Activated T-cell treated with anti-CD3 and anti-CD28 coated beads for 24 hours (primary cell): Measurements from ENCODE around the gene CFAP54.

Source experiments
- DNase-seq: peaks from one replicate; pipeline ENCODE4 v3.0.0-alpha.2; 2020; ENCODE audit warnings: low read depth

The CFAP54 gene

GRCh38 chr12:96828169-96828789 is 338.9 kb downstream of the CFAP54 start:
- DNase-seq = no peak

GRCh38 chr12:96829354-96829753 is 340.0 kb downstream of the CFAP54 start:
- no peak for DNase-seq

GRCh38 chr12:96831346-96831745 is 342.0 kb downstream of the CFAP54 start:
- DNase-seq = no peak

GRCh38 chr12:96846293-96846692 is 356.9 kb downstream of the CFAP54 start:
- DNase-seq = no peak

DNA sequence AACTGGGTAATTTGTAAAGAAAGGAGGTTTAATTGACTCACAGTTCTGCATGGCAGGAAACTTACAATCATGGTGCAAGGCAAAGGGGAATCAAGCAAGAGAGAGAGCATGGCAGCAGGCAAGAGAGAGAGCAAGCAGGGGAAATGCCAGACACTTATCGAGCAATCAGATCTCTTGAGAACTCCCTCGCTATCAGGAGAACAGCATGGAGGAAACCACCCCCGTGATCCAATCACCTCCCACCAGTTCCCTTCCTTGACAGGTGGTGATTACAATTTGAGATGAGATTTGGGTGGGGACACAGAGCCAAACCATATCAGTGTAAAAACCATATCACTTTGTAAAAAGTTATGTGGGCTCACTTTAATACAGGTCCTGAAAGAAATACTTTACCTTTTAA is 361.3 kb downstream of the CFAP54 start:
- no peak for DNase-seq

DNA sequence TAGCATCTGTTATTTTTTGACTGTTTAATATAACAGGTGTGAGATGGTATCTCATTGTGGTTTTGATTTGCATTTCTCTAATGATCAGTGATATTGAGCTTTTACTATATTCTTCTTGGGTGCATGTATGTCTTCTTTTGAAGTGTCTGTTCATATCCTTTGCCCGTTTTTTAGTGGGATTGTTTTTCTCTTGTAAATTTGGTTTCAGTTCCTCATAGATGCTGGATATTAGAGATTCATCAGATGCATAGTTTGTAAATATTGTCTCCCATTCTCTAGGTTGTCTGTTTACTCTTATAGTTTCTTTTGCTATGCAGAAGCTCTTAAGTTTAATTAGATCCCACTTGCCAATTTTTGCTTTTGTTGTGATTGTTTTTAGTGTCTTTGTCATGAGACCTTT is 368.8 kb downstream of the CFAP54 start:
- DNase-seq = no peak

DNA sequence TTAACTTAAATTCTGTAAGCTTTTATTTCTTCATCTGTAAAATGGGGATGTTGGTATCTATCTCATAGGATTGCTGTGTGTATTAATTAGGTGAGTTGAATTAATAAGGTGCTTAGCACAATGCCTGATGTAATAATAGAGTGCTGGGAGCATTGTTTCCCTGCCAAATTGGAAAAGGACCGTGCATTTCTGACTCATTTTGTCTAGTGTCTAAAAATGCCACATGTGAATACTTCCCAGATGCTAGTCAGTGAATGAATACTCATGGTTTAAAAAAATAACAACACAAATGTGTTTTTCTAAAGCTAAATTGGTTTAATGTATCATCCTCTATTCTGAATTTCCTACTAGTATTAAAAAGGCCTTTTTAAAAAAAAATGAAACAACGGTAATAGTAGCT is 372.3 kb downstream of the CFAP54 start:
- no peak for DNase-seq

DNA sequence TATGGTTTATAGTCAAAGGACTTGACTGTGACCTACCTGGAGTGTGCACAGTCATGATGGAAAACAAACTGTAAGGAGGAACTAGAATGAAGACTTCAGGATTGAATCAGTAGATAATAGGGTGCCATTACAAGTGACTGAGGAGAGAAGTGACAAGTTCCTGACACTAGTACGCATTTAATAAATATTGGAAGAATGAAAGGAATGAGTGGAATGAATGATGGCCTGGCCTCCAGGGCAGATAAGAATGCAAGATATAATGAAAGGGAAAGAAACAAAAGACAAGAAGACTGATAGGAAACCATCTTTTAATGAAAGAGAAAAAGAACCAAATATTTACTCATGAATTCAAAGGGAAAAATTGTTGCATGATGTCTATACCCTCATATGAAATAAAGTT is 372.9 kb downstream of the CFAP54 start:
- DNase-seq = no peak

- no peak for DNase-seq
Observed at GRCh38 chr12:96864335-96864734, 375.0 kb downstream of the CFAP54 start.

DNA sequence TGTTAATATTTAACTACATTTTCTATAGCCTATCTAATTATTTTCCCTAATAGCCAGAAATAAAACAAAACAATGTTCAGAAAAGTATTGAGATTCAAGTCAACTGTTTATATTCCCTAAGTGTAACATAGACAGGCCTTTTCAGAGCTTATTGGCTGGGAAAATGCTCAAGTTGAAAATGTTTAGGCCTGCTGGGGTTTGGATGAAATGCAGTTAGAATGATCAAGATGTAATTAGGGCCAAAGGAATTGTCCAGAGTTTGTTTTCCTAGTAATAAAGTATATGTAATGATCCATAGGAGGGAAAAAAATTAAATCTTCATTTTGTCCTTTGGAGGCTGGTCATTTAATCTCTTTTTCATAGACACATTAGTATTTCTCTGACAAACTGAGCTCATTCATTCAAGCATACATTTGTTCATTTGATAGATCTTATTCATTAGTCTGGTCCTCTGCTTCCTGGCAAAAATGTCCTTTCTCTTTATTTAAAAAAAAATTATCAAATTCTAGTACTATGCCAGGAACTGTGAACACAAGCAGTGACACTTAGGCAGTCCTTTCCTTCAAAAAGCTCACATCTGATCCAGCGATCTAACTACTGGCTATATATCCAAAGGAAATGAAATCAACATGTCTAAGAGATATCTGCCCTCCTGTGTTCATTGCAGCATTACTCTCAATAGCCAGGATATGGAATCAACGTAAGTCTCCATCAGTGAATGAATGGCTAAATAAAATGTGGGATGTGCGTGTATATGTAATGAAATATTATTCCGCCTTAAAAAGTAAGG is 377.6 kb downstream of the CFAP54 start:
- no peak for DNase-seq

- no peak for DNase-seq
Observed at GRCh38 chr12:96870946-96871345, 381.6 kb downstream of the CFAP54 start.

- no peak for DNase-seq
Observed at GRCh38 chr12:96872961-96873360, 383.6 kb downstream of the CFAP54 start.

GRCh38 chr12:96874211-96874610 is 384.8 kb downstream of the CFAP54 start:
- DNase-seq = no peak

DNA sequence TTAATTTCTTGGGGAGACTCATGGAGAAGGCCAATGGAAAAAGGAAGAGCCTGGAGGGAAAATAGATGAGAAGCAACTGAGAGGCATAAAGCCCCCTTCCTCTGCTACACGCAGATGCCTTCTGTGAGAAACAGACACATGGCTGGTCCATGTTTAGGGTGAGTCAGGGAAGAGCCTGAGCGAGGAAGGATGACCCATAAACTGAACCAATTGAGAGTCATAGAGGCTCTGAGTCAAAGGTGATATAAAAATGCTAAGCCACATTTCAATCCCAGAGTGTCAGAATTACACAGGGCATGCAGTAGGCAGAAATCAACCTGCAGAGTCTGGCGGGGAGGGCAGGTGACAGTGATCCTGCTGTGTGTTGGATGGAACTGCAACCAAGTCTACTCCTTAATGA is 387.6 kb downstream of the CFAP54 start:
- no peak for DNase-seq

DNA sequence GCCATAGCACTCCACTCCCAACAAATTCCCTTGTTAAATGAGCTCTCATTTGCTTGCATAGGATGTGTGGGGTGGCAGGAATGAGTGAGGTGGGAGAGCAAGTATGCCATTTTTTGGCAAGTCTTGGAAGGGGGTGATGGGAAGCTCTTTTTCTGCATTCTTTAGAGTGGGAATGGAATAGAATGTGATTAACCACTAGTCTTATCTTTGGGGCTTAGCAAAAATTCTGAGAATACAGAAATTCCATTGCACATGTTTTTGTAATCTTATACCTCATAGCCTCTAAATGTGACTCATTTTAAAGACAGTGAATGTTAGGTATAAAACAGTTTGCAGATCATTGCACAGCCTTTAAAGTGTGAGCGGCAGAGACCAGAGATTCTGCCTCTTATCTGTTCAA is 389.3 kb downstream of the CFAP54 start:
- DNase-seq = no peak

- no peak for DNase-seq
Observed at GRCh38 chr12:96879301-96879700, 389.9 kb downstream of the CFAP54 start.

GRCh38 chr12:96880220-96880619 is 390.8 kb downstream of the CFAP54 start:
- no peak for DNase-seq

- DNase-seq = no peak
Observed at GRCh38 chr12:96881608-96882007, 392.2 kb downstream of the CFAP54 start.

- DNase-seq = no peak
Observed at GRCh38 chr12:96882862-96883261, 393.5 kb downstream of the CFAP54 start.

GRCh38 chr12:96883571-96883970 is 394.2 kb downstream of the CFAP54 start:
- no peak for DNase-seq

GRCh38 chr12:96886998-96887677 is 397.8 kb downstream of the CFAP54 start:
- no peak for DNase-seq

- no peak for DNase-seq
Observed at GRCh38 chr12:96889273-96889933, 400.0 kb downstream of the CFAP54 start.

- no peak for DNase-seq
Observed at GRCh38 chr12:96890331-96890730, 401.0 kb downstream of the CFAP54 start.
